HL-60 (cell line): ENCODE results near the gene SAFB.

Source experiments
- CTCF ChIP-seq: IDR thresholded peaks from one replicate; pipeline ENCODE4 v1.5.1; 2011; ENCODE audit warnings: low read length, control low read depth, inconsistent platforms; ENCODE audit not compliant: insufficient read depth
- GABPA ChIP-seq: IDR thresholded peaks from 2 replicates; pipeline ENCODE4 v1.6.1; 2012; ENCODE audit warnings: low read depth
- POLR2AphosphoS5 ChIP-seq: IDR thresholded peaks from 2 replicates; pipeline ENCODE4 v1.6.1; 2012; ENCODE audit warnings: low read depth
- REST ChIP-seq: IDR thresholded peaks from 2 replicates; pipeline ENCODE4 v1.6.1; 2012; ENCODE audit warnings: low read depth; ENCODE audit not compliant: insufficient replicate concordance

- no peak for TF ChIP-seq POLR2AphosphoS5
- no peak for TF ChIP-seq GABPA
- TF ChIP-seq REST = no peak
- no peak for TF ChIP-seq CTCF
Observed at GRCh38 chr19:5684694-5685430, 62.0 kb downstream of the SAFB start.
